GF-D8 (cell line): ENCODE measurements around the gene PPFIA1.
"Not testable (repeated sequence)": the region's sequence is repeated elsewhere in the genome, so short reads cannot be mapped to it uniquely, and the experiment has no call there.

Experiments
- DNase-seq: peaks from one replicate; lab custom pipeline; 2025; lab: John Stamatoyannopoulos, UW

PPFIA1 gene

DNA sequence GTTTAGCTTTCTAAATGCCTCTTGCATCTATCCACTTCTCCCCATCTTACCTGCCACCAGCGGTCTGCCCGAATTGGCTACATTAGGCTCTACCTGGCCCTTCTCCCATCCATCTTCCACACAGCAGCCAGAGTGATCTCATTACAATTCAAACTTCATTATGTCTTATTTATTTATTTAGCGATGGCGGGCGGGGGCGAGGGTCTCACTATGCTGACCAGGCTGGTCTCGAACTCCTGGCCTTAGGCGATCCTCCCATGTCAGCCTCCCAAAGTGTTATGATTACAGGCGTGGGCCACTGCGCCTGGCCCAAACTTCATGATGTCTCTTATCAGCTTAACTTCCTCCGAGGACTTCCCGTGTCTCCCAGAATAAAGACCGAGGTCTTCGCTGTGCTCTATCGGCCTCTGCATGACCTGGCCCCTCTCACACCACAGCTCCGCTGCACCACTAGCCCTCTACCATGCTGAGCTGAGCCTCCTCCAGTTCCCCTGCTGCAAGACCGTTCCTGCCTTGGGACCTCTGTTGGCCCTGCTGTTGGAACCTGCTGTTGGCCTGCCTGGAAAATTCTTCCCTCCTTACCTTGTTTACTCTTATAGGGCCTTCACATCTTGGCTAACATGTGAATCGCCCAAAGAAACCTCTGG is 127.0 kb downstream of the PPFIA1 start:
- peak; percentile 68 for DNase-seq

GRCh38 chr11:70397983-70398833 is 127.7 kb downstream of the PPFIA1 start, which contains the start of gene CTTN:
TSS of gene CTTN (plus strand) at chr11:70398529. CDS start at chr11:70407298, 8,769 bp downstream.
- DNase-seq, result peak; percentile 74

DNA sequence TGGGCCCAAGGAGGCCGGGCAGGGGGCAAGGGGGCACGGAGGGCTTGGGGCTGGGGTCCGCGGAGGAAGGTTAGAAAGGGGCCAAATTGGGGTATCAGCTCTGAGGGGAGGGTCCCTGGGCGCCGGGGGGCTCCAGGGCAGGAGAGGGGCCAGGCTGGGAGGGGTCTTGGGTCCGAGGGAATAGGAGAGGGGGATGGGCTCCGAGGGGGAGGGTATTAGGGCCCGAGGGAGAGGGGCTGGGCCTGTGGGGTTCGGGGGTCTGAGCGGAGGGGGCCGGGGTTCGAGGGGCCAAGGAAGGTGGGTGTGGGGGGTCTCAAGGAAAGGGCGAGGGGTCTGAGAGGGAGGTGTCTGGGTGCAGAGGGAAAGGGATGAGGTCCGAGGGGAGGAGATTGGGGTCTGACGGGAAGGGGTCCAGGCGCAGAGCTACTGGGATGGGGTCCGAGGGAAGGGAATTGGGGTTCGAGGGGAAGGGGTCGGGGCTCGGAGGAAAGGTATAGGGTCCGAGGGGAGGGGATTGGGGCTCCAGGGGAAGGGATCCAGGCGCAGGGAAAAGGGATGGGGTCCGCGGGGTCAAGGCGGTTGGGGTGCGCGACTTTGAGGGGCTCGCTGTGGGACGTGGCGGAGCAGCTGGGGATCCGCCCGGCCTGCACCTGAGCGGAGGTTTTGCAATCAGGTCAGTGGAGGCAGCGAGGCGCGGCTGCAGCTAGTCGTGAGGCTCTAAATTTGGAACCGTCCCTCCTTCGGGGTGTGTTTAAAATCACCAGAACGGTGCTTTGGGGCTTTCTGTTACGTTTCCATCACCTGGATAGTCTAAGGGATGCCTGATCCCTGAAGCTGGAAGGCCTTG is 128.6 kb downstream of the PPFIA1 start:
- DNase-seq, result no peak

GRCh38 chr11:70399681-70400112 is 129.2 kb downstream of the PPFIA1 start:
- DNase-seq, result no peak

- no peak for DNase-seq
Measured at GRCh38 chr11:70400643-70401042, 130.2 kb downstream of the PPFIA1 start.

- DNase-seq, result no peak
Measured at GRCh38 chr11:70402016-70402415, 131.5 kb downstream of the PPFIA1 start.

DNA sequence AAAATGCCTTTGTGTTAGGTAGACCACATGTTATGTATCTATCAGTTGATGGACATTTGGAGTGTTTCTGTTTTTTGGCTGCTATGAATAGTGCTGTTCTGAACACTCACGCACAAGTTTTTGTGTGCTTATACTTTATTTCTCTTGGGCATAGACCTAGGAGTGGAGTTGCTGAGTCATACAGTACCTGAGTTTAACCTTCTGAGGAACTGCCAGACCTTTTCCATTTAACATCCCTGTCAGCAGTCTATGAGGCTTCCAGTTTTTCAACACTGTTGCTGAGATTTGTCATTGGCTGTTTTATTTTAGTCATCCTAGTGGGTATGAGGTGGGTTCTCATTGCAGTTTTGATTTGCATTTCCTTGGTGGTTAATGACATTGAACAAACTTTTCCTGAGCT is 132.2 kb downstream of the PPFIA1 start:
- DNase-seq, result no peak

DNA sequence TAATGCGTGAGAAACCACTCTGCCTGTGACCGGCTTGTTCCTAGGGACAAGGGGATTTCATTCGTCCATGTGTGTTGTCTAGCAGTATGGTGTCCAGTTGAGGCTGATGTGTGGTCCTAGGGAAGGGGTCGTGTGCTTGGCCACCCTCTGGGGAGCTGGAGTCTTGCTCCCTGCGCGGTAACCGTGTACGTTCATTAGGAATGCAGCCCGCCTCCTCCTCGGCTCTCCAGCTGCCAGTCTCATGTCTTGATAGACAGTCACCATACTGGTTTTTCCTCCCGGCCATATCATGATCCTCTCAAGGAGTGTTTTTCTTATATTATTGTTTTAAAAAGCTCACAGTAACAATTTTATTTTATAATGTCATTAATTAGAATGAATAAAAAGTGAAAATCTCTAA is 133.8 kb downstream of the PPFIA1 start:
- DNase-seq, result no peak

GRCh38 chr11:70405679-70406395 is 135.3 kb downstream of the PPFIA1 start:
- no peak for DNase-seq

- DNase-seq, result no peak
Measured at GRCh38 chr11:70407121-70407520, 136.6 kb downstream of the PPFIA1 start.

DNA sequence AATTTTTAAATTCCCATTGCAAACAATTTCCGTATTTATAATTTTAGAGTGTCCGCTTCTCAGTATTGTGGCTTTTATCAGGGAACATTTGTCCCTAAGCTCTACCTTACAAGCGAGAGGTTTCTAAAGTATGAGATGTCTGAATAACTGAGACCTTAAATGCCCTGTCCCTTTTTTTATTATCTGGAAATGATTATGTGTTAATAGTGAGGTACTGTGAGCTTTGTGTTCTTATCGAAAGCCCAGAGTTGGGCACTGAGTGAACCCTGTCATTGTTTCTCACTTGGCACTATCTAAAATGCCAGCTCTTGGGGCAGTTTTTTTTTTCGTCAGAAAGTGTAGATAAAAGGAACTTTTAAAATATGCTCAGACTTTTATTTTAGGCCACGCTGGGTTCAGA is 137.3 kb downstream of the PPFIA1 start:
- no peak for DNase-seq

DNA sequence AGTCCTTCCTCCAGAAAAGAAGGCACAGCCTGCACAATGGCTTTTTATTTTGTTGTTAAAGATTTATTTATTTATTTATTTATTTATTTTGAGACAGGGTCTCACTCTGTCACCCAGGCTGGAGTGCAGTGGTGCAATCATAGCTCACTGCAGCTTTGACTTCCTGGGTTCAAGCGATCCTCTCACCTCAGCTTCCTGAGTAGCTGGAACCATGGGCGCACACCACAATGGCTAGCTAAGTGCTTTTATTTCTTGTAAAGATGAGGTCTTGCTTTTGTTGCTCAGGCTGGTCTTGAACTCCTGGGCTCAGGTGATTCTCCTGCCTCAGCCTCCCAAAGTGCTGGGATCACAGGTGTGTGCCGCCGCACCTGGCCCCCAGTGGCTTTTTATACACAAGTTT is 137.8 kb downstream of the PPFIA1 start:
- not testable (repeated sequence) for DNase-seq

- DNase-seq, result no peak
Measured at GRCh38 chr11:70409437-70409836, 138.9 kb downstream of the PPFIA1 start.

- no peak for DNase-seq
Measured at GRCh38 chr11:70409871-70410270, 139.4 kb downstream of the PPFIA1 start.

- DNase-seq, result no peak
Measured at GRCh38 chr11:70410276-70411205, 140.1 kb downstream of the PPFIA1 start.

DNA sequence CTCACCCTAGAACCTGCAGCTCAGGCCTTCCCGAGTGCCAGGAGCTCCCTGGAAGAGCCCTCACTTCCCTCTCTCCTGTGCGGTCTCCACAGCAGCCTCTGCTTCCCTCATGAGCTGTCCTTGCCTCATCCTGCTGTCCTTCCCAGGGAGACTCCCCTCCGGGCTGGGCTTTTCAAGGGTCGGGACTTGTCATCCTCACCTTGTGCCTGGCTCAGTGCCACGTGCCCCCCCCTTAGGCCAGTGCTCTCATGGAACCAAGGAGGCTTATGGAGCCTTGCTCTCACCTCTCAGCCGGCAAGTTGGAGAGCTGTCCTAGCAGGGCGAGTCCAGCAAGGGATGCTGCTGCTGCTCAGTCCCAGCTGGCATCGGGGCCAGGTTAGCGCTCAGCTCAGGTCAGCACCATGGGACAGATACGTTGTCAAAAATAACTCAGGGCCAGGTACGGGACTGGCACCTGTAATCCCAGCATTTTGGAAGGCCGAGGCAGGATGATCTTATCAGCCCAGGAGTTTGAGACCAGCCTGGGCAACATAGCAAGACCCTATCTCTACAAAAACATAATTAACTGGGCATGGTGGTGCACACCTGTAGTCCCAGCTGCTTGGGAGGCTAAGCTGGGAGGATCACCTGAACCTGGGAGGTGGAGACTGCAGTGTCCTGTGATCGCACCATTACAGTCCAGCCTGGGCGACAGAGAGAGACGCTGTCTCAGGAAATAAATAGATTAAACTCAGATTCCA is 141.4 kb downstream of the PPFIA1 start:
- DNase-seq, result no peak

GRCh38 chr11:70413151-70413550 is 142.7 kb downstream of the PPFIA1 start:
- no peak for DNase-seq

DNA sequence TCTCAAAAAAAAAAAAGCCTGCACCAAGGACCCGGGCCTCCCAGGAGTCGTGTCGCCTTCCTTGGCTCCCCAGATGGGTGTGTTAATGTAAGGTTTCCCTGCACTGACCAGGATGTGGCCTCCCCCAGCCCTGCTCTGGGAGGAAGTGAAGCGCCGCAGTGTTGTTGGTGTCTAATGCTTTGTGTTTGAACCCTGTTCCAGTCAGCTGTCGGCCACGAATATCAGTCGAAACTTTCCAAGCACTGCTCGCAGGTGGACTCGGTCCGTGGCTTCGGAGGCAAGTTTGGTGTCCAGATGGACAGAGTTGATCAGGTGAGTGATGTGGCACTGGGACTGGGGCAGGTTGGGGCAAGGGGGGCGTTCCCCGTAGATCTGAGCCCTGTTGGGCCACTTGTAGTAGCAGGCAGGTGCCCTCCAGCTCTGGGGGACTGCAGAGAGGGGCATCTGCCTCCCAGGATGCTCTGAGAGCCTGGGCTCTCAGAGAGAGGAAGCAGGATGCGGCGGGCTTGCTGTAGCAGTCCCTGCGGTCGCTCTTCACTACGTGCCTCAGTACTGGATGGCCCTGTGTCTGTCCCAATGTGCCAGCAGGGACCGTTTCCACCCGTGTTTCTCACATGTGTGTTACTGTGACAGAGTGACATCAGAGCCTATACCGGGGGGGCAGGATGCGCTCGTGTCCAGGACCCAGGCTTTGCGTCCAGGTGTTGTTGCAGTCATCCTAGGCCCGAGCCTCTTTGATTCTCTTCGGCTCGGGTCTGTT is 144.0 kb downstream of the PPFIA1 start:
- DNase-seq, result no peak

GRCh38 chr11:70415191-70415590 is 144.7 kb downstream of the PPFIA1 start:
- DNase-seq, result no peak
